MM.1S (cell line): ENCODE data around the gene RABIF.
A peak's percentile ranks its signal among the peaks of the same experiment; 100 is the strongest.

Experiments
- DNase-seq: peaks from one replicate; pipeline ENCODE4 v3.0.0-alpha.2; 2015
- H2AFZ ChIP-seq: fragments of 300-600 bp; sonication (generic); 2 replicates; pipeline ENCODE4 v1.6.0; 2016; ENCODE audit warnings: antibody characterized with exemption, low read length
- H3F3A ChIP-seq: fragments of 300-600 bp; sonication (generic); 2 replicates; pipeline ENCODE4 v1.6.1; 2016; ENCODE audit warnings: mild to moderate bottlenecking, antibody characterized with exemption, low read length, moderate library complexity, mixed read lengths; ENCODE audit not compliant: insufficient read depth
- H3K27ac ChIP-seq: fragments of 300-600 bp; sonication (generic); 2 replicates; pipeline ENCODE4 v1.5.1; 2016; ENCODE audit warnings: mild to moderate bottlenecking, low read length
- H3K27me3 ChIP-seq: fragments of 300-600 bp; sonication (generic); replicated peaks from 2 replicates; pipeline ENCODE4 v1.6.0; 2016; ENCODE audit warnings: low read length; ENCODE audit not compliant: insufficient read depth
- H3K36me3 ChIP-seq: fragments of 300-600 bp; sonication (generic); replicated peaks from 2 replicates; pipeline ENCODE4 v1.6.1; 2016; ENCODE audit warnings: mild to moderate bottlenecking, low read length, mixed read lengths; ENCODE audit not compliant: insufficient read depth
- H3K4me1 ChIP-seq: fragments of 300-600 bp; sonication (generic); 2 replicates; pipeline ENCODE4 v1.6.1; 2016; ENCODE audit warnings: low read length, mixed read lengths
- H3K4me2 ChIP-seq: fragments of 300-600 bp; sonication (generic); 2 replicates; pipeline ENCODE4 v1.6.0; 2016; ENCODE audit warnings: low read depth, low read length
- H3K4me3 ChIP-seq: fragments of 300-600 bp; sonication (generic); 2 replicates; pipeline ENCODE4 v1.5.1; 2016; ENCODE audit warnings: low read length, mixed read lengths
- H3K79me2 ChIP-seq: fragments of 300-600 bp; sonication (generic); 2 replicates; pipeline ENCODE4 v1.6.1; 2016; ENCODE audit warnings: mixed run types, low read length, mixed read lengths
- H3K9ac ChIP-seq: fragments of 300-600 bp; sonication (generic); 2 replicates; pipeline ENCODE4 v1.6.1; 2016; ENCODE audit warnings: low read length, mixed read lengths
- H3K9me2 ChIP-seq: fragments of 300-600 bp; sonication (generic); replicated peaks from 2 replicates; pipeline ENCODE4 v1.6.1; 2016; ENCODE audit warnings: mild to moderate bottlenecking, low read length, mixed read lengths; ENCODE audit not compliant: insufficient read depth
- H3K9me3 ChIP-seq: fragments of 300-600 bp; sonication (generic); replicated peaks from 2 replicates; pipeline ENCODE4 v1.6.1; 2016; ENCODE audit warnings: mild to moderate bottlenecking, low read length, mixed read lengths; ENCODE audit not compliant: insufficient read depth
- H4K20me1 ChIP-seq: fragments of 300-600 bp; sonication (generic); 2 replicates; pipeline ENCODE4 v1.6.1; 2016; ENCODE audit warnings: mild to moderate bottlenecking, low read length, moderate library complexity, mixed read lengths; ENCODE audit not compliant: insufficient read depth
- CTCF ChIP-seq: fragments of 300-600 bp; sonication (generic); IDR thresholded peaks from 2 replicates; pipeline ENCODE4 v1.5.1; 2016; ENCODE audit warnings: antibody characterized with exemption, low read length, mixed read lengths
- EZH2 ChIP-seq: fragments of 300-600 bp; sonication (generic); optimal IDR thresholded peaks from 2 replicates; pipeline ENCODE3; 2017; ENCODE audit warnings: low read depth, mild to moderate bottlenecking, antibody characterized with exemption, low read length, mixed read lengths
- EZH2phosphoT487 ChIP-seq: fragments of 300-600 bp; sonication (generic); IDR thresholded peaks from 2 replicates; pipeline ENCODE4 v1.6.1; 2018; ENCODE audit warnings: antibody characterized with exemption, low read length

The RABIF gene

GRCh38 chr1:202837746-202838262, 51.1 kb downstream of the RABIF start:
- Histone ChIP-seq H3K9ac (no peak overlapping the region), H3K9me2 (no peaks in the 10 kb centered on the region), H3K9me3 (no peaks in the 10 kb centered on the region), H3K27me3 (no peaks in the 10 kb centered on the region), H3K79me2 (no peaks in the 10 kb centered on the region), H3K27ac (no peak overlapping the region), H2AFZ (no peak overlapping the region), H3K36me3 (no peaks in the 10 kb centered on the region), H3K4me2 (no peak overlapping the region), H4K20me1 (no peaks in the 10 kb centered on the region), H3K4me3 (no peak overlapping the region), H3F3A (no peaks in the 10 kb centered on the region), H3K4me1 (no peaks in the 10 kb centered on the region)
- no peak for DNase-seq
- TF ChIP-seq EZH2phosphoT487 (no peak), EZH2 (no peak), CTCF (no peak)

- no peak overlapping the region for H3K4me3 ChIP-seq
- H3F3A ChIP-seq, result no peaks in the 10 kb centered on the region
- DNase-seq, result no peak
- no peak overlapping the region for H2AFZ ChIP-seq
- H3K9me3 ChIP-seq, result no peaks in the 10 kb centered on the region
- H3K79me2 ChIP-seq, result no peaks in the 10 kb centered on the region
- no peaks in the 10 kb centered on the region for H4K20me1 ChIP-seq
- no peaks in the 10 kb centered on the region for H3K27me3 ChIP-seq
- no peak overlapping the region for H3K4me2 ChIP-seq
- H3K27ac ChIP-seq, result no peak overlapping the region
- no peaks in the 10 kb centered on the region for H3K4me1 ChIP-seq
- no peak overlapping the region for H3K9ac ChIP-seq
- H3K36me3 ChIP-seq, result no peaks in the 10 kb centered on the region
- TF ChIP-seq CTCF (0 out of 2 replicates have a peak, but pooled peaks have one; percentile 5), EZH2phosphoT487 (no peak)
- H3K9me2 ChIP-seq, result no peaks in the 10 kb centered on the region
These were observed 52.1 kb downstream of the RABIF start for GRCh38 chr1:202836623-202837403.

- H3K4me2 ChIP-seq, result no peak overlapping the region
- no peak overlapping the region for H3K27ac ChIP-seq
- no peak for DNase-seq
- no peaks in the 10 kb centered on the region for H3F3A ChIP-seq
- H3K9ac ChIP-seq, result no peak overlapping the region
- H3K9me2 ChIP-seq, result no peaks in the 10 kb centered on the region
- no peaks in the 10 kb centered on the region for H3K36me3 ChIP-seq
- no peaks in the 10 kb centered on the region for H3K79me2 ChIP-seq
- H3K4me1 ChIP-seq, result no peaks in the 10 kb centered on the region
- H3K27me3 ChIP-seq, result no peaks in the 10 kb centered on the region
- H2AFZ ChIP-seq, result no peak overlapping the region
- no peak overlapping the region for H3K4me3 ChIP-seq
- H4K20me1 ChIP-seq, result no peaks in the 10 kb centered on the region
- TF ChIP-seq CTCF, result no peak
- TF ChIP-seq EZH2, result no peak
- no peak for TF ChIP-seq EZH2phosphoT487
- H3K9me3 ChIP-seq, result no peaks in the 10 kb centered on the region
These were observed 53.3 kb downstream of the RABIF start for GRCh38 chr1:202835548-202836072.
